SK-N-SH (cell line): ENCODE data around the gene FCSK.

ENCODE experiments used
- CTCF ChIP-seq: fragments of 200-600 bp; sonication (generic); IDR thresholded peaks from 2 replicates; pipeline ENCODE4 v1.6.1; 2017; ENCODE audit warnings: antibody characterized with exemption, mild to moderate bottlenecking, moderate library complexity
- MAX ChIP-seq: IDR thresholded peaks from 2 replicates; pipeline ENCODE4 v1.4.0; 2012; ENCODE audit warnings: low read depth

DNA sequence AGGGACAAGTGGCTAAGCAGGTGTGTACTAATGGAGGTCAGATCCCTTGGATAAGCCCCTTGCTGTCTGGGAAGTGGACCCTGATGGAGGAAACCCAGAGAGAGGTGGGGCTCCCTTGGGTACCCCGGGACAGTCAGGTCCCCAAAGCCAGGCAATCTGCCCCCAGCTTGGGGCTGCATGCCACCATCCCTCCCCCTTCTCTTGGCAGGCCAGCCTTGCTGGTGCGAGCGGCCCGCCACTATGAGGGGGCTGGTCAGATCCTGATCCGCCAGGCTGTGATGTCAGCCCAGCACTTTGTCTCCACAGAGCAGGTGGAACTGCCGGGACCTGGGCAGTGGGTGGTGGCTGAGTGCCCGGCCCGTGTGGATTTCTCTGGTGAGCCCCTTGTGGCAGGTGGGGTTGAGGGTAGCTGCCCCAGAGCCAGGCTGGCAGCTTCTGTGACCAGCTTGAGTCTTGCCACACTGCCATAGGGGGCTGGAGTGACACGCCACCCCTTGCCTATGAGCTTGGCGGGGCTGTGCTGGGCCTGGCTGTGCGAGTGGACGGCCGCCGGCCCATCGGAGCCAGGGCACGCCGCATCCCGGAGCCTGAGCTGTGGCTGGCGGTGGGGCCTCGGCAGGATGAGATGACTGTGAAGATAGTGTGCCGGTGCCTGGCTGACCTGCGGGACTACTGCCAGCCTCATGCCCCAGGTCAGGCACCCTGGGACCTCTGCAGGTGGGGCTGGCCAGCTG lies 20.1 kb downstream of the FCSK start:
- TF ChIP-seq CTCF (no peak), MAX (no peak)
